Germinal center (tissue), 1 donor: Measurements from ENCODE around the gene RPL13A.
"Not testable (repeated sequence)": the region's sequence is repeated elsewhere in the genome, so short reads cannot be mapped to it uniquely, and the experiment has no call there.

ENCODE experiments used
- DNase-seq: peaks from one replicate; pipeline ENCODE4 v3.0.0; 2012; ENCODE audit warnings: mixed read lengths, low spot score

Gene RPL13A

GRCh38 chr19:49456326-49456725, 31.1 kb upstream of the RPL13A start:
- no peak for DNase-seq

- no peak for DNase-seq
Measured at GRCh38 chr19:49458567-49458903, 28.9 kb upstream of the RPL13A start.

- DNase-seq: no peak
Measured at GRCh38 chr19:49459388-49459787, 28.0 kb upstream of the RPL13A start.

GRCh38 chr19:49461130-49461529, 26.3 kb upstream of the RPL13A start:
- DNase-seq: not testable (repeated sequence)

- no peak for DNase-seq
Measured at GRCh38 chr19:49461656-49462055, 25.8 kb upstream of the RPL13A start.

- no peak for DNase-seq
Measured at GRCh38 chr19:49462492-49462891, 24.9 kb upstream of the RPL13A start.

GRCh38 chr19:49463960-49464740, 23.3 kb upstream of the RPL13A start:
- DNase-seq: no peak

GRCh38 chr19:49465371-49465770, 22.0 kb upstream of the RPL13A start:
- no peak for DNase-seq

- no peak for DNase-seq
Measured at GRCh38 chr19:49468199-49468598, 19.2 kb upstream of the RPL13A start.

- peak; percentile 66 for DNase-seq
Measured at GRCh38 chr19:49468746-49469447, 18.5 kb upstream of the RPL13A start.

GRCh38 chr19:49469828-49470614, 17.4 kb upstream of the RPL13A start:
- peak; percentile 69 for DNase-seq

GRCh38 chr19:49470615-49470978, 16.8 kb upstream of the RPL13A start:
- no peak for DNase-seq

GRCh38 chr19:49472936-49473335, 14.5 kb upstream of the RPL13A start:
- no peak for DNase-seq

GRCh38 chr19:49473501-49473867, 13.9 kb upstream of the RPL13A start:
- DNase-seq: not testable (repeated sequence)

- peak; percentile 92 for DNase-seq
Measured at GRCh38 chr19:49473868-49474541, 13.4 kb upstream of the RPL13A start, which contains the start of gene FLT3LG. TSS of gene FLT3LG (plus strand) at chr19:49474215. CDS start at chr19:49474640, 425 bp downstream.

GRCh38 chr19:49474542-49474924, 12.9 kb upstream of the RPL13A start:
- no peak for DNase-seq

- DNase-seq: no peak
Measured at GRCh38 chr19:49475191-49475917, 12.1 kb upstream of the RPL13A start.

- DNase-seq: peak; percentile 38
Measured at GRCh38 chr19:49475995-49476880, 11.2 kb upstream of the RPL13A start.

GRCh38 chr19:49479975-49480628, 7.3 kb upstream of the RPL13A start:
- DNase-seq: no peak
